Transverse colon (tissue), 4 donors: ENCODE measurements around the gene KRT35.
A peak's percentile ranks its signal among the peaks of the same experiment; 100 is the strongest.

Experiments
- CTCF ChIP-seq, 5 experiments: fragments of 200-600 bp in 3 of 5; fragments of 450-650 bp in 2 of 5; sonication (generic) in 3 of 5; IDR thresholded peaks; 1 replicate in 2 of 5; 2 replicates in 3 of 5; pipeline ENCODE4 v1.5.1; 2016 to 2017; ENCODE audit warnings: antibody characterized with exemption in 5 of 5, inconsistent platforms in 3 of 5, mild to moderate bottlenecking in 2 of 5, moderate library complexity in 1 of 5
- EP300 ChIP-seq: sonication (generic); formaldehyde crosslinking; IDR thresholded peaks from one replicate; pipeline ENCODE4 v1.6.1; 2017; ENCODE audit warnings: antibody characterized with exemption, low read depth
- POLR2A ChIP-seq: fragments of 450-650 bp; IDR thresholded peaks from one replicate; pipeline ENCODE4 v1.6.1; 2016; ENCODE audit warnings: antibody characterized with exemption, mild to moderate bottlenecking, moderate library complexity
- POLR2AphosphoS5 ChIP-seq, 3 donors: sonication (generic); formaldehyde crosslinking; IDR thresholded peaks; one replicate each; pipeline ENCODE4 v1.6.1; 2016; ENCODE audit warnings: antibody characterized with exemption in 3 of 3

- TF ChIP-seq CTCF (IDR thresholded peaks at IDR 0.05) (peak in 2 of 5 experiments; percentile 31 to 54), POLR2A (peak; percentile 64), EP300 (peak; percentile 47), POLR2AphosphoS5 (IDR thresholded peaks at IDR 0.05) (peak in 2 of 3 donors; percentile 56 to 72)
These were observed 40.8 kb upstream of the KRT35 start for GRCh38 chr17:41521574-41522261.
